Spinal cord (tissue), 10 donors: ENCODE measurements around the gene RAB4B. TPM values are rescaled to one million over a fixed set of nuclear protein-coding genes. Genes with fewer than 3 reads are reported as not detected.
"Not testable (repeated sequence)": the region's sequence is repeated elsewhere in the genome, so short reads cannot be mapped to it uniquely, and the experiment has no call there.

ENCODE experiments used
- DNase-seq, 6 donors: peaks; one replicate each; pipeline versions ENCODE4 v3.0.0 to v3.0.0-alpha.2; 2013 to 2015; ENCODE audit warnings: low spot score in 6 of 6, low read depth in 4 of 6
- H3K27ac ChIP-seq: one replicate; pipeline ENCODE4 v1.5.1; 2013; ENCODE audit warnings: low read depth, low read length, control low read depth
- H3K27me3 ChIP-seq: one replicate; pipeline ENCODE4 v1.6.1; 2013; ENCODE audit warnings: low read length; ENCODE audit not compliant: control insufficient read depth, insufficient read depth
- H3K36me3 ChIP-seq: one replicate; pipeline ENCODE4 v1.6.1; 2013; ENCODE audit warnings: low read length; ENCODE audit not compliant: control insufficient read depth, insufficient read depth
- H3K4me1 ChIP-seq: one replicate; pipeline ENCODE4 v1.6.1; 2013; ENCODE audit warnings: low read length; ENCODE audit not compliant: control insufficient read depth, insufficient read depth
- H3K4me3 ChIP-seq: one replicate; pipeline ENCODE4 v1.5.1; 2013; ENCODE audit warnings: low read depth, low read length, control low read depth
- H3K9me3 ChIP-seq: one replicate; pipeline ENCODE4 v1.6.1; 2013; ENCODE audit warnings: low read length; ENCODE audit not compliant: control insufficient read depth, insufficient read depth
- WGBS: methylation state at CpG from one replicate; pipeline ENCODE4 v1.1.5; 2013; ENCODE audit warnings: missing lambda C conversion rate; ENCODE audit not compliant: insufficient coverage; 5-methylcytosine and 5-hydroxymethylcytosine counted together
- long read RNA-seq, 4 donors: transcript quantifications; one replicate each; lab custom pipeline, GENCODE V29; 2026
- polyA plus RNA-seq, 2 donors: library from polyadenylated mRNA; unstranded; fragments of 120-200 nt; gene quantifications; one replicate each; pipeline ENCODE4 v1.2.1, GENCODE V29; 2013; ENCODE audit not compliant: insufficient read length in 2 of 2
- total RNA-seq, 2 donors: library from RNA; depleted of rRNA in 1 of 2; stranded (reverse); fragments of 120-200 nt in 1 of 2; fragments of >200 nt in 1 of 2; gene quantifications; one replicate each; pipeline versions ENCODE4 v1.2.3 to v1.2.4, GENCODE V29; 2013 to 2014
- donor health status: healthy.

Gene RAB4B, protein sequence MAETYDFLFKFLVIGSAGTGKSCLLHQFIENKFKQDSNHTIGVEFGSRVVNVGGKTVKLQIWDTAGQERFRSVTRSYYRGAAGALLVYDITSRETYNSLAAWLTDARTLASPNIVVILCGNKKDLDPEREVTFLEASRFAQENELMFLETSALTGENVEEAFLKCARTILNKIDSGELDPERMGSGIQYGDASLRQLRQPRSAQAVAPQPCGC
- total RNA-seq (10 to 100 TPM; 13.1 to 20.6 TPM), polyA plus RNA-seq (10 to 100 TPM; 49.8 to 50.8 TPM)
- long read RNA-seq, donor 1, transcript RAB4B-201 (8 exons, 1,133 nt): major isoform, 24 of 46 reads
- long read RNA-seq, donor 1, transcript RAB4B-205 (3 exons, 1,728 nt): minor isoform, 14 of 46 reads
- long read RNA-seq, donor 1, partial matches to known transcripts: 0 of 46 reads
- long read RNA-seq, donor 1, other reads (novel, unspliced or antisense): 7 of 46 reads
- long read RNA-seq, donor 2, transcript RAB4B-201 (8 exons, 1,133 nt): major isoform, 6 of 9 reads
- long read RNA-seq, donor 2, partial matches to known transcripts: 0 of 9 reads
- long read RNA-seq, donor 2, other reads (novel, unspliced or antisense): 0 of 9 reads
- long read RNA-seq, donor 3, transcript RAB4B-201 (8 exons, 1,133 nt): major isoform, 7 of 10 reads
- long read RNA-seq, donor 3, partial matches to known transcripts: 0 of 10 reads
- long read RNA-seq, donor 3, other reads (novel, unspliced or antisense): 0 of 10 reads
- long read RNA-seq, donor 4, transcript RAB4B-205 (3 exons, 1,728 nt): major isoform, 6 of 10 reads
- long read RNA-seq, donor 4, partial matches to known transcripts: 0 of 10 reads
- long read RNA-seq, donor 4, other reads (novel, unspliced or antisense): 0 of 10 reads

GRCh38 chr19:40777937-40778705 lies at the start of gene RAB4B:
TSS of gene RAB4B (plus strand) at chr19:40778247. CDS start at chr19:40778376, 129 bp downstream.
- Histone ChIP-seq H3K27ac (peak within 1 kb of the TSS; percentile 100), H3K9me3 (no peaks in the 10 kb centered on the region), H3K4me3 (peak within 1 kb of the TSS; percentile 69), H3K36me3 (peaks cover 19% of the 10 kb centered on the region), H3K27me3 (no peaks in the 10 kb centered on the region), H3K4me1 (peaks cover 36% of the 10 kb centered on the region)
- peak; percentile 96 to 100 (median 100) for DNase-seq
- WGBS: under 1% methylated on average over 56 of the region's 56 CpGs

DNA sequence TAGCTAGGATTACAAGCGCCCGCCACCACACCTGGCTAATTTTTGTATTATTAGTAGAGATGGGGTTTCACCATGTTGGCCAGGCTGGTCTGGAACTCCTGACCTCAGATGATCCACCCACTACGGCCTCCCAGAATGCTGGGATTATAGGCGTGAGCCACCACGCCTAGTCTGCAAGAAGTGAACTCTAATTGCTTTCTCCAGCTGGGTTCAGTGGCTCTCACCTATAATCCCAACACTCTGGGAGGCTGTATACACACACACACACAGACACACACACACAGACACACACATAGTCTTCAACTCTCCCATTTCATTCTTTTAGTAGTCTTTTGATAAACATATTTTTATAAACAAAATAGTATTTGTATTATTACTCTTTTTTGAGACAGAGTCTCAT lies 48.0 kb upstream of the RAB4B start:
- H3K4me3 ChIP-seq, H3K4me1 ChIP-seq, H3K27ac ChIP-seq, H3K27me3 ChIP-seq, DNase-seq, H3K9me3 ChIP-seq: not testable (repeated sequence)
- peaks cover 83% of the 10 kb centered on the region for H3K36me3 ChIP-seq
- WGBS: 88% methylated on average over 3 of the region's 5 CpGs

DNA sequence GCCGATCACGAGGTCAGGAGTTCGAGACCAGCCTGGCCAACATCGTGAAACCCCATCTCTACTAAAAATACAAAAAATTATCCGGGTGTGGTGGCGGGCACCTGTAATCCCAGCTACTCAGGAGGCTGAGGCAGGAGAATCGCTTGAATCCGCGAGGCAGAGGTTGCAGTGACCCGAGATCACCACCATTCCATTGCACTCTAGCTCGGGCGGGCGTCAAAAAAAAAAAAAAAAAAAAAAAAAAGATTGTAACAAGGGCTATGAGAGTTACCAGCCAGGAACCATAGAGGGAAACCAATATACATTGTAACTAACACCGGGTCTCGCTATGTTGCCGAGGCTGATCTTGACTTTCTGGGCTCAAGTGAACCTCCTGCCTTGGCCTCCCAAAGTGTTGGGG lies 45.7 kb upstream of the RAB4B start:
- 95% methylated on average over 6 of the region's 16 CpGs for WGBS
- H3K27ac ChIP-seq, H3K4me1 ChIP-seq, DNase-seq, H3K9me3 ChIP-seq, H3K27me3 ChIP-seq, H3K4me3 ChIP-seq: not testable (repeated sequence)
- H3K36me3 ChIP-seq: peaks cover 86% of the 10 kb centered on the region

DNA sequence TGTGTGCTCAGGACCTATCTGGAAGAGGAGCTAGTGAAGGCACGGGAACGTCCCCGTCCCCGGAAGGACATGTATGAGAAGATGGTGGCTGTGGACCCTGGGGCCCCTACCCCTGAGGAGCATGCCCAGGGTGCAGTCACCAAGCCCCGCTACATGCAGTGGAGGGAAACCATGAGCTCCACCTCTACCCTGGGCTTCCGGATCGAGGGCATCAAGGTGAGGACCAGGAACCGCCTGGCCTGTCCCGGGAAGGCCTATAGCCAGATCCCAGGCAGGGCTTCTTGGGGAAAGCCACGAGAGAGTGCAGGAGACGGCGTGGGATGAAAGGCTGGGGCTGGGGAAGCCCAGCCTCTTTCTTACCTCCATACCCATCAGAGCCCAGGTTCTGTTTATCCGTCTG lies 44.9 kb upstream of the RAB4B start:
- Histone ChIP-seq H3K27ac (no peak overlapping the region), H3K27me3 (no peaks in the 10 kb centered on the region), H3K4me1 (no peaks in the 10 kb centered on the region), H3K36me3 (peaks cover 86% of the 10 kb centered on the region), H3K4me3 (no peak overlapping the region), H3K9me3 (no peaks in the 10 kb centered on the region)
- 94% methylated on average over 13 of the region's 13 CpGs for whole genome bisulfite sequencing
- DNase-seq: no peak

DNA sequence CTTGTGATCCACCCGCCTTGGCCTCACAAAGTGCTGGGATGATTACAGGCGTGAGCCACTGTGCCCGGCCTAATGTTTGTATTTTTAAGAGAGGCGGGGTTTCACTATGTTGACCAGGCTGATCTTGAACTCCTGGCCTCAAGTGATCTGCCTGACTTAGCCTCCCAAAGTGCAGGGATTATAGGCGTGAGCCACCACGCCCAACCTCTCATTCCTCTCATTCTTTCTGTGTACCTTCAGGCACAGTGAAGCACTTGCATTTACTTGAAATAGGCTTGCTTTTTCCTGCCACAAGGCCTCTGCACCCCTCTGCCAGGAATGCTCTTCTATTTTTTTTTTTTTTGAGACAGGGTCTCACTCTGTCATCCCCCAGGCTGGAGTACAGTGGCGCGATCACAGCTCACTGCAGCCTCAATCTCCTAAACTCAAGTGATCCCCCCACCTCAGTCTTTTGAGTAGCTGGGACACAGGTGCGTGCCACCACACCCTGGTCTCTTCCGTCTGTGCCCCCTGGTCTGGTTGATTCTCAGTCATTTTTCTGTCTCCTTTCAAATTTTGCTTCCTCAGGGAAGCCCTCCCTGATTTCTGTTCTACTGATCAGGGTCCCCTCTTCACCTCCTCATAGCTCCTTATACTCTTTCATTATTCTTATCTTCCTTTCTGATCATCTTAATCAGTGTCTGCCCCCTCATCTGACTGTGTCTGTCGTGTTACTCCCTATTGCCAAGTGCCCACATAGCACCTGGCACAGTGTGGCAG lies 42.9 kb upstream of the RAB4B start:
- Histone ChIP-seq H3K9me3 (no peaks in the 10 kb centered on the region), H3K36me3 (peaks cover 82% of the 10 kb centered on the region), H3K27me3 (no peaks in the 10 kb centered on the region), H3K27ac (no peak overlapping the region), H3K4me1 (peaks cover 6% of the 10 kb centered on the region), H3K4me3 (no peak overlapping the region)
- DNase-seq: no peak
- WGBS: 95% methylated on average over 11 of the region's 11 CpGs

- WGBS: 100% methylated on average over 4 of the region's 9 CpGs
- H3K27me3 ChIP-seq: no peaks in the 10 kb centered on the region
- no peaks in the 10 kb centered on the region for H3K9me3 ChIP-seq
- DNase-seq: no peak
- no peak overlapping the region for H3K4me3 ChIP-seq
- peaks cover 15% of the 10 kb centered on the region for H3K4me1 ChIP-seq
- H3K36me3 ChIP-seq: peaks cover 74% of the 10 kb centered on the region
- no peak overlapping the region for H3K27ac ChIP-seq
Measured at GRCh38 chr19:40736661-40737060, 41.4 kb upstream of the RAB4B start.

GRCh38 chr19:40737102-40737644 lies 40.9 kb upstream of the RAB4B start:
- WGBS: 78% methylated on average over 7 of the region's 9 CpGs
- H3K4me3 ChIP-seq: no peak overlapping the region
- peaks cover 15% of the 10 kb centered on the region for H3K4me1 ChIP-seq
- peaks cover 70% of the 10 kb centered on the region for H3K36me3 ChIP-seq
- H3K27ac ChIP-seq: no peak overlapping the region
- H3K27me3 ChIP-seq: no peaks in the 10 kb centered on the region
- no peak for DNase-seq
- H3K9me3 ChIP-seq: no peaks in the 10 kb centered on the region

GRCh38 chr19:40739030-40739839 lies 38.8 kb upstream of the RAB4B start:
- H3K36me3 ChIP-seq: peaks cover 73% of the 10 kb centered on the region
- no peak for DNase-seq
- no peaks in the 10 kb centered on the region for H3K9me3 ChIP-seq
- 92% methylated on average over 21 of the region's 22 CpGs for WGBS
- H3K4me1 ChIP-seq: peaks cover 15% of the 10 kb centered on the region
- H3K27me3 ChIP-seq: no peaks in the 10 kb centered on the region
- no peak overlapping the region for H3K4me3 ChIP-seq
- no peak overlapping the region for H3K27ac ChIP-seq
